Superior temporal gyrus (tissue), 1 donor: ENCODE measurements around the gene MSI2.
A peak's percentile ranks its signal among the peaks of the same experiment; 100 is the strongest.

Experiments used
- DNase-seq: peaks from one replicate; pipeline ENCODE4 v3.0.0-alpha.2; 2016; ENCODE audit errors: extremely low spot score

MSI2 gene

DNA sequence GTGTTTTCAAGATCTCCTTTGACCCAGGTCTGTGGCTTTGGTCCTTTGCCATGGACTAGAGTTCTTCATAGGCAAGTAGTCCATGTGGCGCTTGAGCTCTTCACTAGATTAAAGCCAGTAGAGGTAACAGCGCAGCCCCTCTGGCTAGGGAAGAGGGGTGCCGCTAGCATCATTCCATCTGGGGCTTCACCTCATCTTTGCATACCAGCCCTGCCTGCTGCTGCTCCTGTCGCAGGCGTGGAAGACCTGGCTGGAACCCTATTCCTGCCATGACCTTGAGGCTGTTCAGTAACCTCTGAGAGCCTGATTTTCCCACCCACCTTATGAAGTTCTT is 198.4 kb downstream of the MSI2 start:
- no peak for DNase-seq

DNA sequence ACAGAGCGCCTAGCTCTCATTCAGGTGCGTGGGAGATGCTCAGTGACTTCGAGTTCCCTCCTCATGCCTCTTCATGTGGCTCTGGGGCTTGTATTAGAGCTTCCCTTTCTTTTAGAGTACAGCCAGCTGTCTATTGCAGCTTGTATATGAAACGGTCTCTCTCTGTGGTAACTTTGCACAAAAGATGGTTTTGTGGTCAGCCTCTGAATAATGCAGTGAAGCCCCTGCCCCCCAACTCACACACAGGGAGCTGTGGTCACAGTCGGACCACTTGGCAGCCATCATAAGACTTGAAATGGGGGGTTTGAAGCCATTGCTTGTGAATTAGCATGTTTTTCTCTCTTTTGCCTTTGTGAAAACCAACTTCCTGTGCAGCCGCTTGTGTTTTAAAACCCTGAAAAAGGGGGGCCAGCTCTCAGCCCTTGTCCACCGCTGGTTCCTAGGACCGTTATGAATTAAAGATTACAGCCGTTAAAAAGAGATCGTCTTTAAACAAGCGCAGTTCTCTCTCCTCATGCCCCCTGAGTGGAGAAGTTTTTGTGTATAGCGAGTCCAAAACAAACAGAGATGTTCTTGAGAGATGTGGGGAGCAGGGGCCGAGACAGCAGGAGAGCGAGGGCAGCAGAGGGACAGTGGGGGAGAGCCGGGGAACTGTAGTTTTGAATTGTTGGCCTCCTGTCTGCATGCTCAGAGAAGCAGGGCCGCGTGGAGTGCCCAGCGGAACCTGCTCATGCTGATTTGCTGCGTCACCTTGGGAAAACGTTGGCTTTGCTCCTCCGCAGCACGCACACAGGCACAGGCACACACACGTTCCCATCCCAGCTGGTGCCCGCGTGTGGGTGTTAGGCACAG is 199.0 kb downstream of the MSI2 start:
- peak; percentile 34 for DNase-seq

DNA sequence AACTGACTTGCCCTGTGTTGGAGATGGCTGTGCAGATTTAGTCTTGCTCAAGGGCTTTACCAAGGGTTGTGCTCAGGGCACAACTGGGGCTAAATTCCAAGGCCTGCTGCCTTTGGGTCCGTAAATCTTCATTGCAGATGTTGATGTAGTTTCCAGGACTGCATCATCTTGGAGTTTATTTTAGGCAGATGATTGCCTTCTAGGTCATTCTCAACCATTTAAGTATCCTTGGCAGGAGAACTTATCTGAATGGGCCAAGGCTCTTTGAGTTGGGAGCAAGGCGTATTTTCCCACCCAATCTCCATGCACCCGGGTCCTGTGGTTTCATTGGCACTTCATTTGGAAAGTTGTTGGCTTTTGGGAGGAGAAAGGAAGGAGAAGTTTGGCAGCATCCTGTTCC is 200.3 kb downstream of the MSI2 start:
- DNase-seq: no peak

DNA sequence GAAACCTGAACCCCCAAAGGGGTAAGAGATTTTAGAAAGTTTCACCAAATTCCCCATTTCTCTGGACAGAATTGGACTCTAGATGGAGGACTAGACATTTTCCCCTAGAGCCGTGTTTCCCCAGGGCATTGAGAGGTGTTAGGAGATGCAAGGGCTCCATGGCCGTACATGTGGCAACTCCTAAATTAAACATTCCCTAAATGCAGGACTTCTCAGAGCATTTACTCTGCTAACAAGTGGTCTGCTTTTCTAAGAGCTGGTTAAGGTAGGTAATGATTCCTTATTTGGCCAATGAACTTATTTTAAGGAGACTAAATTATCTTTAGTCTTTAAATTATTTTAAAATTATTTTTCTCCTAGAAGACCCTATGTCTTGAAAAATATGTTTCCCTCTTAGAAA is 200.9 kb downstream of the MSI2 start:
- DNase-seq: no peak

DNA sequence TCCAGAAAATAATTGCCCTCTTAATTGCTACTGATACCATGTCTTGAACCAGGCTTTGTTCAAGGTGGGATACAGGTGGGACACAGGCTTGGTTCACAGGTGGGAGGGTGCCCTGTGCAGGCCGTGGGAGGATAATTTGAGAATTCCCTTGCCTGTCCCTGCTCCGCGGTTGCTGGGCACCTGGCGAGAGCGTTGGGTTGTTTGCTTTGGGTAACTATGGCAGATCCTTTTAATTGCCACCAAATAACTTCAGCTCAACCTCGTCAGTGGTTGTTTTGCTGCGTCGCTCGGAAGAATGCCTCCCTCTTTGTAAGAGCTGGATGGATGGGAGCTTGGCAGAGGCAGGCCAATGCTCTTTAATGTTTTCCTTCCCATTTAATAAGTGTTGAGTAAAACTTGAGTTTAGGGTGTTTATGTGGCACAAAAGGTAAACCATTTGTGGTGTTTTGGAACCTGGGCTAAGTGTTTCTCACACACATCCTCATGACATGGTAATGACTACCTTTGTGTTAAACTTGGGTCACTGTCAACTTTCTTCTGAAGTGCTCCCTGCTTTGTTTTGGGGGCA is 202.5 kb downstream of the MSI2 start:
- DNase-seq: no peak

DNA sequence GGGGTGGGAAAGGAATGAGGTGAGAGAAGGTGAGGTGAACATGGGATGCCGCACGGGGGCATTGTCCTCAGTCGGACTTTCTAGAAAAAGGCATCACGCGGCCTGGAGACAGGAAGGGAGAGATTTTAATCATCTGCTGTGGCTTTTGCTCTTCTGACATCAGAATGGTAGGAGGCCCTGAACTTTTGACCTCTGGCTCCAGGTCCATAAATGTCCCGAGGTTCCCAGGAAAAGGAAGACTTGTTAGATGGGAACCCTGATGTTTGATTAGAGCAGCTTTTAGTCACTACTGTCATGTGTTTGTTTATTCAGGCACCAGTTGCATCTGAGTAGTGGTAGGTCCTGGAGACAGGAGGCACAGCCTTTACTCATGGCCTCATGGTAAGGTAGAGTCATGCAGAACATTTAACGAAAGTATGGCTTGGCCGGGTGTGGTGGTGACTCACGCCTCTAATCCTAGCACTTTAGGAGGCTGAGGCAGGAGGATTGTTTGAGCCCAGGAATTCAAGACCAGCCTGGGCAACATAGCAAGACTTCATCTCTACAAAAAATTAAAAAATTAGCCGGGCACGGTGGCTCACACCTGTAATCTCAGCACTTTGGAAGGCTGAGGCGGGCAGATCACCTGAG is 203.1 kb downstream of the MSI2 start:
- DNase-seq: no peak

DNA sequence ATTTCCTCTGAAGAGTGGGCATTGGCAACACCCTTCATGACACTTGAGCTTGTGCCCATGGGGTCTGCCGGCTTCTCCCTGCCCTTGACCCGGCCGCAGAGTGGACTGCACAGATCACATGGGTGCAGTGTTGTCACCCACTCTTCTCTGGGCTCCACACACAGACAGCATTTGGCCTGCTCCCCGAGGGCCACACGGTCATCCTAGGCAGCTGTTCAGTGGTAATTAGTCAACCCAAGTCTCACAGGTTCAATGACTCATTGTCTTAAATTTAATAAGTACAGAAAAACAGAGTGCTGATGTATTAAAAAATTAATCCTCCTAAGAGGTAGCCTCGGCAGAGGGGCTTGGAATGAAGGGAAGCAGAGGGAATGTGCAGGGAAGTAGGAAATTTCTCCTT is 204.8 kb downstream of the MSI2 start:
- DNase-seq: no peak

DNA sequence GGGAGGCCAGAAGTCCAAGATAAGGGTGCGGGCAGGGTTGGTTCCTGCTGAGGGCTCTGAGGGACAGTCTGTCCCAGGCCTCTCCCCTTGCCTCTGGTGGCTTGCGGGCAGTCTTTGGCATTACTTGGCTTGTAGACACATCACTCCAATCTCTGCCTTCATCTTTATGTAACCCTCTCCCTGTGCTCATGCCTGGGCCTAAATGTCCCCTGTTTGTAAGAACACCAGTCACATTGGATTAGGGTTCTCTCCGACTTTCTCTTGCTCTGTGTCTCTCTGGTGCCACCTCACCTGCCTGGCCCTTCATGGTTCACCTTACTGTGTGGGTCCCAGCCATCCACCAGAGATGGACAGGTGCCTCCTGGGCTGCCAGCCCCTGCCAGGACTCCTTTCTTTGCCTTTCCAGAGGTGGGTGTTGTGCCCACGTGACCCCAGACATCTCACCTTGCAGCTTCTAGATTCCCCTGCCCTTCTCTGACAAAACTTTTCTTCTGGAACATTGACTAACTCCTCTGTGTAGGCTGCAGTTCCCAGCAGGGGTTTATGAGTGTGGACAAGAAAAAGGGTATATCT is 205.8 kb downstream of the MSI2 start:
- no peak for DNase-seq

DNA sequence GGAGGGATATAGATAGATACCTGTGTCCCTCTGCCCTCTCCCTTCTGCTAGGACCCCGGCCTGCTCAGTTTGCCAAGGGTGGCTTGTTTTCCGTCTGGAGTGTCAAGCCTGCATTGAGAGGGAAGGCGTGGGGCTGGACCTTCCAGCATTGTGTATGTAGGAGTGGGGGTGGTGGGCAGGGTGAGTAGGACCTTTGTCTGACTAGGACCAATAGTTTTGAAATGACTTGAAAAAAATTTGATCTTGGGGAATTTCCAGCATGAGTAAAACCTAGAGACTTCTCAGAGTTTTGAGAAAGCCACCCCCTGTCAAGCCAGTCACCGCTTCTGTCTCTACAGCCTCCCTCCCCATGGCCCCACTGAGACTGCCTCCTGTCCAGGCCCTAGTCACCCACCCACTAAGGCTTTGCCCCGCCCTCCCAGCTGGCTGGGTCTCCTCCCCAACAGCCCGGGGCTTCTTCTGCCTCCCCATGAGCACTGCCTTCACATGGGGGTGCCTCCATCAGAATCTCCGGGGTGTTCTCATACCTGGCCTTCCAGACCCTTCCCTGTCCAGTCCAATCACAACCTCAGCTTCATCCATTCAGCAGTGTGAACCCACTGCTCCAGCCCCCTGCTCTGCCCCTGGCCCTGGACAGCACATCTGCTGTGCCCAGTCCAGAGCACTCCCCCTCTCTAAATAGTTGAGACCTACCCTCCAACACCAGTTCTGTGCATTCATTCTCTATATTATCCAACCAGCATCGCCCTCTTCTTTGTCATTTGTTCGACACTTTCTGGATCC is 207.0 kb downstream of the MSI2 start:
- no peak for DNase-seq

DNA sequence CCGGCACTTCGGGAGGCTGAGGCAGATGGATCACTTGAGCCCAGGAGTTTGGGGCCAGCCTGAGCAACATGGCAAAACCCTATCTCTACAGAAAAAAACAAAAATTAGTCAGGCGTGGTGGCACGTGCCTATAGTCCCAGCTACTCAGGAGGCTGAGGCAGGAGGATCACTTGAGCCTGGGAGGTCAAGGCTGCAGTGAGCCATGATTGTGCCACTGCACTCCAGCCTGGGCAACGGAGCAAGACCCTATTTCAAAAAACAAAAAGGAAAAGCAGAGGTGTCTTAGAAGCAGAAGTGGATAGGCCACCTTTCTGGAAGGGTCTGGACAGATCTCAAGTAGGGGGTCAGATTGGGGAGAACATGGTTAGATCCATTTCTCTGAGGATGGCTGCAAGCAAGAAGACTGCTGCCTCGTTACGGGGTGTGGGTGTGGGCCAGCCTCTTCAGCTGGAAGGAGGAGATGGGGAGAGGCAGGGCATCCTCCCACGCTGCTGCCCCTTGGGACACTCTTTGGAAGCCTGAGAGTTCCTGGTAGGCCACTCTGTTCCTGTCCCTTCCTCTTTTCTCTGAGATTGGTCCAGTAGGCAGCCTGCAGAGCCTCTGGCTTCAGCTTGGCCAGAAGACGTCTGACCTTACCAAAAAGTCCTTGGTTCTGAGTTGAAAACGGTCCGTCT is 208.0 kb downstream of the MSI2 start:
- no peak for DNase-seq

DNA sequence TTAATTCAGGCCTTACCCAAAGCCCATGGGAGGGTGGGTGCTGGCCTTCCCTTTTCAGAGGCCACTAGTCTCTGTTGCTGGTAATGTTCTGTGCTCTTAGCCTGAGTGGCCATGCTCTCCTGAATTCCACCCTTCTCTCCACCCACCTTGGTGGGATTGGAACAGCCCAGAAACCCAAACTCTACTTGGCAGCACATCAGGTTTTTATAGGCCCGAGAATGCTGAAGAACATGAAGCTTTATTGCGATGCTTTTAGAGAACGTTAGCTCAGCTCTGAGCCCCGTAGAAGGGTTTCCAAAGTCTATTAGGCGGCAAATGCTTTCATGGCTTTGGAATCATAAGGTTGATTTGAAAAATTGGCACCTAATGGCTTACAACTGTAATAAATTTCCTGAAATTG is 209.3 kb downstream of the MSI2 start:
- DNase-seq: no peak

DNA sequence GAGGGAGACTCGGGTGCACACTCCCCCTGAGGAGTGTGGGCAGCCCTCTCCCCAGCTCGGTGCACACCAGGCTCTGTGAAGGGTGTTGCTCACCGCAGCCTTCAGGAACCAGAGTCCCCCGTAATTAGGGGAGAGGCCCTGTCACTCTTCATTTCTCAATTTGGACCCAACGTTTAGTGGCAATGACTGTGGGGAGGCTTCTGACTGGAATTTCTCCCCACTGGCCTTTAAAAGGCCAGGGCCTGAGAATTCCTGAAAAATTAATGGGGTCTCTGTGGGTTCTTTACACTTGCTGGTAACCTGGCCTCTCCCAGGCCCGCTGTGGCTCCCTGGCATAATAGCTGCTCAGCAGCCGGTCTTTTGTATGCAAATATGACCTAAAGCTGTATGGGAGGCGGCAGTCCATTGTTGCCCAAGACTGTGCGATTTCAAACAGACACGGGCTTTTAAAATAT is 209.7 kb downstream of the MSI2 start:
- no peak for DNase-seq

DNA sequence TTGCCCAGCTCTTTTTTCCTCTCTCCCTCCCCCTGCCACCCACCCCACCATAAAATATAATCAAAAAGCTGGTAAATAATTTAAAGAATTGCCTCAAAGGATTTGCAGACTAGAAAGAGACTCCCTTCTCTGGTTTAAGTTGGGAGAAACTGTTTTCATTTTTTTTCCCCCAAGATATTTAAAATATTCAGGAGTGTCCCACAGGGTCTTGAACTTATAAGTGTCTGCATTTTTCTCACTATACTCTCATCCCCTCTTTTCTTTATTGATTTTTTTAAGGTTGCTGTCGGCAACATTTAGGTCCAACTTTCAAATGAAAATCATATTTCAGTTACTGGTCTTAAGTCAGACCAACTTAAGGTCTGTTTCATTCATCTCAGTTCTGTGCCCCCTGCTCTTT is 210.2 kb downstream of the MSI2 start:
- DNase-seq: no peak

DNA sequence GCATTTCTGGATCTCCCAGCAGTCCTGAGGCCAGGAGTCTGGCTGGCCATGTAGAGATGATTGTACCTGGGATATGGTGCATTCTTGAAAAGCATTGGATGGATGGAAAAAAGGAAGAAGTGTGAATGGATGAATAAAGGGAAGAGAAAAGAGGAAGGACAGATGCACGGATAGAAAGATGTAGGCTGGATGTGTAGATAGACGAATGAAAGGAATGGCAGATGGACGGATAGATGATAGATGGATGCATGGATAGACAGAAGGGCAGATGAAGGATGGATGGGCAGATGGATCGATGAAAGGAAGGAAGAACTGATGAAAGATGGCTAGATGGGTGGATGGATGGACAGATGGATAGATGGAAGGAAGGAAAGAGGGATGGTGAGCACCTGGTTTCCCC is 210.9 kb downstream of the MSI2 start:
- DNase-seq: no peak

DNA sequence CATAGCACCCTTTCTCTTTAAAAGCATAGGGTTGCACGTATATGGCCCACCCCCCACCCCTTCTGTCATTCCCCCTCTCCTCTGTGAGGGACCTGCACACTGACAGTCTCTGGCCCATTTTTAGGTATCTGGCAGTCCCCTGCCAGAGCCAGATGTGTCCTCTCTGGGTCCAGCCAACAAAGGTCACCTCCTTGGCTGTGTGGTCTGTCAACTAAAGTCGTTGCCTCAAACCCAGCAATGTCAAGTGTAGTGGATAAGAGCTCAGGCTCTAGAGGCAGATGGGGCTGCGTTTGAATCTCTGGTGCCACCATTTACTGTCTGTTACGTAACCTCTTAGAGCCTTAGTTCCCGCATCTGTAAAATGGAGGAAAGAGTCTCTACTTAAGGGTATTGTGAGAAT is 211.5 kb downstream of the MSI2 start:
- DNase-seq: no peak

DNA sequence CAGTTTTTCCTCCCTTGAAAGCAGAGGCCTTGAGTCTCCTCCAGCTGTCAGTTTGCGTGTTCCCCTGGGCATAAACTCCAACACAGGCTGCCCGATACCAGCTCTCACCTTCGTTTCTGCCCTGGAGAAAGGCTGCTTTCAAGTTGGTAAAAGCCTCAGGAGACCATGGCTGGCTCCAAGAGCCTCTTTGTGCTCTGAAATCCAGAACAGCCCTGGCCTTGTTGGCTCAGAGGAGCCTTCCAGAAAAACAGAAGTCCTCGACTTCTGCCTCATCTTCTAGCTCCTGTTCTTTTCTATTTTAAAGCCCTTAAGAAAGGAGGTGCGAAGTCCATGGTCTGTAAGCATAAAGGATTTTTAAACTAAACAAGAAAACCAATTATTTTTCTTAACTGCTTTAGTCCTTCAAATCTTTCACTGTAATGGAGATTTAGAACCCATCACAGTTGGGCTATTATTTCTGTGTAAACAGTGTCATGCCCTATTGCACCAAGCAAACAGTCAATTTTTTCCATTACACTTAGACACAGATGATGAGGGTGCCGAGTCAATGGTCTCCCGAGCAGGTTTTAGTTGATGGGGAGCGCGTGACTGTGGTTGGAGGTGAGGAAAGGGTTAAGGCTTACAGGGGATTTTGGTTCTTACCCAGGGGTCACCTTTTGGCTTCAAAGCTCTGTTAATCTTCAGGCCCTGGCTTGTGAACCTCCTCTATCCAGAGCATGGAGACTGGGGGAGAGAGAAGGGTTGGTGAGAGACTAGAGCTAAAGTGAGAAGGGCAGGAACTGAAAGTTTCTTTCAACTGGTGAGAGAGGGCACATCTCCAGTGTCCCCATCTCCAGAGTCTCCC is 212.8 kb downstream of the MSI2 start:
- DNase-seq: no peak

DNA sequence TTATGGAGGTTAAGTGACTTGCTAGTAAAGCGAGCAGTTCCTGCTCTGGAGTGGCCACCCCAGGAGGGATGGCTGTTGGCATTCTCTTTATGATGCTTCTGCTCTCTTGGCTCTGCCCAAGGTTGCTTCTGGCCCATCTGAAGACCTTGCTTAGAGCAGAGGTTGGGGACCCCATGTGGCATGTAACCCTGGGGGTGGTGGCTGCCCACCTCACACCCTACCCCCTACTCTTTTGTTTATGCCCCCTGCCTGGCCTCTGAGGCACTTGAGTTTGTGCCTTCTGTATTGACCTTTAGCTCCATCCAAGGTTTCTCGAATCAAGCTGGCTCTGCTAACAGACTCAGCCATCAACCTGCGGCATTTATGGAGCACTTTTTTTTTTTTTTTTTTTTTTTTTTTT is 214.6 kb downstream of the MSI2 start:
- DNase-seq: no peak

DNA sequence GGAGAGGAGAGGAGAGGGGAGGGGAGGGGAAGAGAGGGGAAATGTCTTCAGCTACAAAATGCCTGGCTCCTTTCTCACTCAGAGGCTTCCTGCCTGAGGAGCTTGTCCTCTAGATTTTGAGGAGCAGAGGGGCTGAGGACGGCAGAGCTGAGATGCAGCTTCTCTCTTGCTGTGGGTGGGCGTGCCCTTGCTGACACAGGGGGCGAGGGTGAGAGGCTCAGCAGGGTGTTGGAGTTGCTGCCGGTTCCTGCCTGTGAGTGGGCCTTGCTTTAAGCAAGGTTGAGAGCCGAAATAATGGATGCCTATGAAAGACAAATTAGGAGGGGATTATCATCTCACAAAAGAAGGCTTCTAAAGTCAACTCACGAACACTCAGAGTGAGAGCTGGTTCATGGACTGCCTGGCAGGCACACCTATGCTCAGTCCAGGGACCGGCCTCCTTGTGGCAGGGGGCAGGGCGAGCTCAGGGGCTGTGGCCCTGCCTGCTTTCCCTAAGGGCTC is 215.6 kb downstream of the MSI2 start:
- no peak for DNase-seq

DNA sequence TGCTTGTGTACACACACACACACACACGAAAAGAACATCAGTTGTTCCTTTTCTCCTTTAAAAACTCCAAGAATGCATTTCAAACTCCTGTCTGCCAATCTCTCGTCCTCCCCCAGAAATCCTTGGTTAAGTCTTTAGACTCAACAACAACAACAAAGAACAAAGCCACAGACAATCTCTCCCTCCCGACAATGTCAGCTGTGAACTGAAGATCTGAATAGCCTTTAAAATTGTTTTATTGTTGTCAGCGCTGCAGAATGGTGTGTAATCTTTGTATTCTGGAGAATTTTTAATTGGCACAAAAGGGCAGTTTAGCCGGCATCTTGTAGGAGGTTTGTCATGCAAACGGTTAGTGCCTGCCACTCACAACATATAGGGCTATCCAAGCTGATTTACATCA is 219.5 kb downstream of the MSI2 start:
- peak; percentile 62 for DNase-seq
